NCI-H2227 treated with DMSO at 0.1 percent for 48 hours (cell line): Measurements from ENCODE around the gene RSPH1.

Experiments used
- DNase-seq: peaks from one replicate; lab custom pipeline; 2025; lab: John Stamatoyannopoulos, UW

Gene RSPH1

GRCh38 chr21:42426876-42427480 lies 69.0 kb downstream of the RSPH1 start:
- DNase-seq: no peak

- DNase-seq: no peak
These were observed 69.6 kb downstream of the RSPH1 start for GRCh38 chr21:42426424-42426823.

DNA sequence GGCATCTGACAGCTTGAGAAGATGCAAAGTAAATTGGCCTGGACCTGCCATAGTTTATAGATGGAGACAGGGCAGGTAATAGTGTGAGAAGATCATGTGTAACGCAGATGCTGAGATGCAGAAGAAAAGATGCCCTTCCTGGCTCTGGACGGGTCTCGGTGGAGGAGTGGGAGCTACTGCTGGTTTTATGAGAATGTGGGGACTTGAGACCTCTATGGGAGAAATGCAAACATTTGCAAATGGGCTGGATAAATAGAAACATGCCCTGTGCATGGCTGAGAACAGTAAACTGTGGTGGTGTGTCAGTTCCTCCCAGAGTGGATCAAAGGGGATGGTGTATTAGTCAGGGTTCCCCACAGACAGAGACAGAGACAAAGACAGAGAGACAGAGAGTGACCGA lies 70.4 kb downstream of the RSPH1 start:
- no peak for DNase-seq

DNA sequence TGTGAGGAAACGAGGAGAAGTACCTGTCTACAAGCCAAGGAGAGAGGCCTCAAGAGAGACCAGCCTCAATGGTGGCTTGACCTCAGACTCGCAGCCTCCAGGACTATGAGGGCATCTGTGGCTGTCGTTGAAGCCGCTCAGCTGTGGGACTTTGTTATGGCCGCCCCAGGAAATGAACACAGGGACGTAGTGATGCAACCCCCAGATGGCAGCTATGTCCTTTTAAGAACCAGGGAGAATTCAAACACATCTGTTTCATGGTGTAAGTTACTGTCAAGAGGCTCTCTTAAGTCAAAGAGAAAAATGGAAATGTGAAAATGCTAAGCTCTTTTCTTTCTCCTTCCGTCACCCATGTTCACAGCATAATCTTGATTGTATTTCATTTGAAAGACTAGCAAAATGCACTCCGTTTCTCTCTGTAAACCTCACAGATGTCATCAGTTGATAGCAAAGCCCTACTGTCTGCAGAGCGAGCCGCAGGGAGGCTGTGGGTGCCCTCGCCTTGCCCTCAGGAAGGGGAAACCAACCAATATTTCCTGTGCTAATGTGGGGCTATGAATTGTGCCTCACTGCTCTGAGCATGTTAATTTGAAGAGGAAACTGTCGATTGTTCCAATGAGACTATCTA lies 71.0 kb downstream of the RSPH1 start:
- DNase-seq: no peak

- DNase-seq: no peak
These were observed 72.3 kb downstream of the RSPH1 start for GRCh38 chr21:42423685-42424084.

DNA sequence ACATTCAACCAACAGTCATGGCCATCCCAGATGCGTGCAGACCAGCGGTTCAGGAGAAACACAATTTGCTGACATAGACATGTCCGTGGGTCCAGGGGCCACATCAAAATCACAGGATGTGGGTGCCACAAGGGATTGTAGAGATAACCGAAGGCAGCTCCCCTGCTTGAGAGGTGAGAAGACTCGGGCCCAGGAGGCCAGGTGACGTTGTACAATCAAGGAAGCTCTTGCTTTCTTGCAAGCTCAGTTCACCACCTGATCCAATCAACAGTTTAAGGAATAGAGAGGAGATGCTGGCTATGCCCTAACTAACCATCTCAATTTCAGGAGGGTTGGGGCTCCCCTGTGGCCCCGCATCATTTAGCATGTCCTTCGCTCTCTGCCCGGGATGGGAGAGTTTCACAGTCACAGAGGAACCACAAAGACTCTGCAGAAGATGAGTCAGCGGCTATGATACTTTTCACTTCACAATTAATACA lies 72.8 kb downstream of the RSPH1 start:
- no peak for DNase-seq
